Measurements from ENCODE around the gene ASTN1.

GRCh38 chr1:176816232-176816631, 348.3 kb downstream of the ASTN1 start:
- TF ChIP-seq NFRKB (IDR thresholded peaks at IDR 0.05): no peak
- TF ChIP-seq HDGF (IDR thresholded peaks at IDR 0.05; ENCODE audit: borderline replicate concordance): no peak
- no peak for TF ChIP-seq TARDBP (IDR thresholded peaks at IDR 0.05)
- TF ChIP-seq BHLHE40 (IDR thresholded peaks at IDR 0.05; ENCODE audit: borderline replicate concordance): no peak
- TF ChIP-seq ARNT (IDR thresholded peaks at IDR 0.05): no peak
- TF ChIP-seq FOXK2 (IDR thresholded peaks at IDR 0.05): no peak
- TF ChIP-seq SP1 (IDR thresholded peaks at IDR 0.05): no peak
- no peak for TF ChIP-seq ZNF384 (IDR thresholded peaks at IDR 0.05)

All from HEK293T (cell line).